ENCODE measurements around the gene FHIT.

FHIT gene

GRCh38 chr3:60835796-60836195, 415.5 kb downstream of the FHIT start:
- DNase-seq (ENCODE audit: low read depth) = no peak

GRCh38 chr3:60829058-60829457, 422.2 kb downstream of the FHIT start:
- DNase-seq (ENCODE audit: low read depth) = no peak

- no peak for DNase-seq (ENCODE audit: low read depth)
Observed at GRCh38 chr3:60827666-60828065, 423.6 kb downstream of the FHIT start.

- DNase-seq (ENCODE audit: low read depth) = no peak
Observed at GRCh38 chr3:60826511-60826910, 424.7 kb downstream of the FHIT start.

- no peak for DNase-seq (ENCODE audit: low read depth)
Observed at GRCh38 chr3:60812502-60812901, 438.8 kb downstream of the FHIT start.

GRCh38 chr3:60810881-60811280, 440.4 kb downstream of the FHIT start:
- no peak for DNase-seq (ENCODE audit: low read depth)

GRCh38 chr3:60809857-60810610, 441.2 kb downstream of the FHIT start:
- peak; percentile 72 for DNase-seq (ENCODE audit: low read depth)

- DNase-seq (ENCODE audit: low read depth) = peak; percentile 11
Observed at GRCh38 chr3:60803216-60804173, 447.8 kb downstream of the FHIT start.

GRCh38 chr3:60801307-60801706, 449.9 kb downstream of the FHIT start:
- no peak for DNase-seq (ENCODE audit: low read depth)

- no peak for DNase-seq (ENCODE audit: low read depth)
Observed at GRCh38 chr3:60798456-60798855, 452.8 kb downstream of the FHIT start.

GRCh38 chr3:60792249-60792852, 458.9 kb downstream of the FHIT start:
- DNase-seq (ENCODE audit: low read depth) = no peak

- DNase-seq (ENCODE audit: low read depth) = no peak
Observed at GRCh38 chr3:60788185-60788584, 463.1 kb downstream of the FHIT start.

GRCh38 chr3:60781935-60782334, 469.3 kb downstream of the FHIT start:
- peak; percentile 17 for DNase-seq (ENCODE audit: low read depth)

GRCh38 chr3:60779637-60780036, 471.6 kb downstream of the FHIT start:
- DNase-seq (ENCODE audit: low read depth) = no peak

- peak; percentile 32 for DNase-seq (ENCODE audit: low read depth)
Observed at GRCh38 chr3:60775985-60776384, 475.3 kb downstream of the FHIT start.

GRCh38 chr3:60774617-60775016, 476.6 kb downstream of the FHIT start:
- DNase-seq (ENCODE audit: low read depth) = no peak

- DNase-seq (ENCODE audit: low read depth) = no peak
Observed at GRCh38 chr3:60772584-60772983, 478.7 kb downstream of the FHIT start.

- no peak for DNase-seq (ENCODE audit: low read depth)
Observed at GRCh38 chr3:60771766-60772165, 479.5 kb downstream of the FHIT start.

GRCh38 chr3:60770532-60770931, 480.7 kb downstream of the FHIT start:
- DNase-seq (ENCODE audit: low read depth) = no peak

- no peak for DNase-seq (ENCODE audit: low read depth)
Observed at GRCh38 chr3:60767536-60767935, 483.7 kb downstream of the FHIT start.

- no peak for DNase-seq (ENCODE audit: low read depth)
Observed at GRCh38 chr3:60765776-60766175, 485.5 kb downstream of the FHIT start.

- no peak for DNase-seq (ENCODE audit: low read depth)
Observed at GRCh38 chr3:60764870-60765269, 486.4 kb downstream of the FHIT start.

- DNase-seq (ENCODE audit: low read depth) = no peak
Observed at GRCh38 chr3:60760145-60760544, 491.1 kb downstream of the FHIT start.
